ENCODE measurements around the gene AQP3. TPM values are rescaled to one million over a fixed set of nuclear protein-coding genes. Genes with fewer than 3 reads are reported as not detected.
"Not testable (repeated sequence)": the region's sequence is repeated elsewhere in the genome, so short reads cannot be mapped to it uniquely, and the experiment has no call there.

Gene AQP3
- total and polyA plus RNA-seq, 2 experiments from 2014 or later = 97.1 to 123 TPM

GRCh38 chr9:33458444-33458843, 11.1 kb upstream of the AQP3 start:
- DNase-seq (ENCODE audit: low spot score) = peak; percentile 67
- Histone ChIP-seq H3K79me2 (no peaks in the 10 kb centered on the region), H3K27ac (peak overlapping the region; percentile 60), H3K9me2 (replicated peaks; ENCODE audit: insufficient read depth) (no peaks in the 10 kb centered on the region), H3K4me3 (no peak overlapping the region), H3K4me2 (no peak overlapping the region), H4K20me1 (ENCODE audit: insufficient read depth, poor library complexity, severe bottlenecking) (no peaks in the 10 kb centered on the region), H2AFZ (no peak overlapping the region), H3K4me1 (ENCODE audit: insufficient read depth) (peaks cover 8% of the 10 kb centered on the region), H3K27me3 (no peaks in the 10 kb centered on the region), H3K9me3 (ENCODE audit: low read depth) (no peaks in the 10 kb centered on the region), H3K36me3 (replicated peaks; ENCODE audit: insufficient read depth, low read depth) (no peaks in the 10 kb centered on the region)
- WGBS (ENCODE audit: low lambda C conversion rate, missing lambda C conversion rate) = 9% methylated on average over 4 of the region's 4 CpGs
- TF ChIP-seq CTCF (IDR thresholded peaks at IDR 0.05; ENCODE audit: poor library complexity) (no peak), EZH2 (IDR thresholded peaks at IDR 0.05; ENCODE audit: borderline replicate concordance) (no peak), EZH2phosphoT487 (IDR thresholded peaks at IDR 0.05; ENCODE audit: low read depth, severe bottlenecking, unreplicated experiment) (no peak)

- peaks cover 13% of the 10 kb centered on the region for H3K4me1 ChIP-seq (ENCODE audit: insufficient read depth)
- no peak overlapping the region for H3K4me2 ChIP-seq
- no peak overlapping the region for H3K27ac ChIP-seq
- no peaks in the 10 kb centered on the region for H3K9me2 ChIP-seq (replicated peaks; ENCODE audit: insufficient read depth)
- no peaks in the 10 kb centered on the region for H3K9me3 ChIP-seq (ENCODE audit: low read depth)
- no peaks in the 10 kb centered on the region for H4K20me1 ChIP-seq (ENCODE audit: insufficient read depth, poor library complexity, severe bottlenecking)
- H3K79me2 ChIP-seq = no peaks in the 10 kb centered on the region
- DNase-seq (ENCODE audit: low spot score) = no peak
- no peak overlapping the region for H3K4me3 ChIP-seq
- H3K36me3 ChIP-seq (replicated peaks; ENCODE audit: insufficient read depth, low read depth) = no peaks in the 10 kb centered on the region
- no peaks in the 10 kb centered on the region for H3K27me3 ChIP-seq
- H2AFZ ChIP-seq = no peak overlapping the region
- TF ChIP-seq EZH2 (IDR thresholded peaks at IDR 0.05; ENCODE audit: borderline replicate concordance) = no peak
- 80% methylated on average over 7 of the region's 7 CpGs for WGBS (ENCODE audit: low lambda C conversion rate, missing lambda C conversion rate)
These were observed 8.6 kb upstream of the AQP3 start for GRCh38 chr9:33455945-33456344.

GRCh38 chr9:33455456-33455855, 8.1 kb upstream of the AQP3 start:
- not testable (repeated sequence) for H3K4me2 ChIP-seq; H3K9me3 ChIP-seq (ENCODE audit: low read depth); H3K79me2 ChIP-seq; H3K27me3 ChIP-seq; H2AFZ ChIP-seq; H3K9me2 ChIP-seq (replicated peaks; ENCODE audit: insufficient read depth); H3K27ac ChIP-seq; DNase-seq (ENCODE audit: low spot score); H4K20me1 ChIP-seq (ENCODE audit: insufficient read depth, poor library complexity, severe bottlenecking); H3K4me3 ChIP-seq; H3K36me3 ChIP-seq (replicated peaks; ENCODE audit: insufficient read depth, low read depth)
- H3K4me1 ChIP-seq (ENCODE audit: insufficient read depth) = peaks cover 13% of the 10 kb centered on the region
- 99% methylated on average over 8 of the region's 8 CpGs for WGBS (ENCODE audit: low lambda C conversion rate, missing lambda C conversion rate)

- H3K27me3 ChIP-seq; H3K4me2 ChIP-seq; H3K9me2 ChIP-seq (replicated peaks; ENCODE audit: insufficient read depth); H2AFZ ChIP-seq; H3K36me3 ChIP-seq (replicated peaks; ENCODE audit: insufficient read depth, low read depth); H3K27ac ChIP-seq; H3K79me2 ChIP-seq; H4K20me1 ChIP-seq (ENCODE audit: insufficient read depth, poor library complexity, severe bottlenecking); H3K4me3 ChIP-seq; H3K9me3 ChIP-seq (ENCODE audit: low read depth); DNase-seq (ENCODE audit: low spot score): not testable (repeated sequence)
- peaks cover 13% of the 10 kb centered on the region for H3K4me1 ChIP-seq (ENCODE audit: insufficient read depth)
- 69% methylated on average over 5 of the region's 5 CpGs for WGBS (ENCODE audit: low lambda C conversion rate, missing lambda C conversion rate)
These were observed 7.3 kb upstream of the AQP3 start for GRCh38 chr9:33454661-33455026.

- H2AFZ ChIP-seq = no peak overlapping the region
- H3K4me3 ChIP-seq = no peak overlapping the region
- no peaks in the 10 kb centered on the region for H3K9me2 ChIP-seq (replicated peaks; ENCODE audit: insufficient read depth)
- peaks cover 13% of the 10 kb centered on the region for H3K4me1 ChIP-seq (ENCODE audit: insufficient read depth)
- H3K27ac ChIP-seq = no peak overlapping the region
- TF ChIP-seq EZH2 (IDR thresholded peaks at IDR 0.05; ENCODE audit: borderline replicate concordance) (no peak), EZH2phosphoT487 (IDR thresholded peaks at IDR 0.05; ENCODE audit: low read depth, severe bottlenecking, unreplicated experiment) (no peak), CTCF (IDR thresholded peaks at IDR 0.05; ENCODE audit: poor library complexity) (no peak)
- H3K27me3 ChIP-seq = no peaks in the 10 kb centered on the region
- H3K4me2 ChIP-seq = no peak overlapping the region
- no peak for DNase-seq (ENCODE audit: low spot score)
- H3K9me3 ChIP-seq (ENCODE audit: low read depth) = no peaks in the 10 kb centered on the region
- H4K20me1 ChIP-seq (ENCODE audit: insufficient read depth, poor library complexity, severe bottlenecking) = no peaks in the 10 kb centered on the region
- 80% methylated on average over 11 of the region's 11 CpGs for WGBS (ENCODE audit: low lambda C conversion rate, missing lambda C conversion rate)
- H3K79me2 ChIP-seq = no peaks in the 10 kb centered on the region
- H3K36me3 ChIP-seq (replicated peaks; ENCODE audit: insufficient read depth, low read depth) = no peaks in the 10 kb centered on the region
These were observed 6.7 kb upstream of the AQP3 start for GRCh38 chr9:33453999-33454660.
